Hippocampal formation (tissue), 2 donors: ENCODE results near the gene SSX2IP.

ENCODE experiments used
- DNase-seq, 2 donors: peaks; one replicate each; lab custom pipeline; 2025; lab: John Stamatoyannopoulos, UW

SSX2IP gene

DNA sequence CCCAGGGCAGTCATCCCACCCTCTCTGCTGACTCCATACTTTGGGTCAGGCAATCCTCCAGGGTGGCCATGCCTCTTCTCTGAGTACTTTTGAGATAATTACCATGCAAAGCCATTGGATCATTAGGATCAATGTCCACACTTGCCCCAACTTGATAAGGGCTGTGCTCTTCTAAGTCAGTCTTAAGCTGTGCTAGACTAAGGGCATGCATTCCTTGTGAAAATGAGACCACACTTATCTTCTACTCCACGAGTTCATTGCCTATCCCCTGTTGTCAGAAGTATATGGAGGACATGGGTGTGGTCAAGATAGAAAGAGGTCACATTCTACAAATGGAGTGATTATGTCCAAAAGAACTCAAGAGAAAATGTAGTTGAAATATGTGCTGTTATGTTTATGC lies 18.9 kb upstream of the SSX2IP start:
- DNase-seq: no peak

DNA sequence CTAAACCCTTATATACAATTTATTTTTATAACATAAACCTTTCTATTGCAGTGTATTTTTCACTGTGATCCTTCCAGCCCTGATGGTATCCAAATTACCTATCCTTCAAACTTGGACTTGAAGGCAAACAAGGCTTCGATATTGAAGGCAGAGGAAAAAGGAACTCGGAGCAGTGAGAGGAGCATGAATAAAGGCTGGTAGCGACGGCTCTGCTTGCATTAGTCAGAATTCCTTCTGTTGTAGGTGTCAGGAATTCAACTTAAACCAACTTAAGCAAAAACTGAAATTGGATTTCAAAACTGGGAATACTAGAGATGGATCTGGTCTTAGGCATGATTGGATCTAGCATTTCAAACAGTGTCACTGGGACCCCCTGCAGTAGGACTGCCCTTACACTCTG lies 17.8 kb upstream of the SSX2IP start:
- no peak for DNase-seq

DNA sequence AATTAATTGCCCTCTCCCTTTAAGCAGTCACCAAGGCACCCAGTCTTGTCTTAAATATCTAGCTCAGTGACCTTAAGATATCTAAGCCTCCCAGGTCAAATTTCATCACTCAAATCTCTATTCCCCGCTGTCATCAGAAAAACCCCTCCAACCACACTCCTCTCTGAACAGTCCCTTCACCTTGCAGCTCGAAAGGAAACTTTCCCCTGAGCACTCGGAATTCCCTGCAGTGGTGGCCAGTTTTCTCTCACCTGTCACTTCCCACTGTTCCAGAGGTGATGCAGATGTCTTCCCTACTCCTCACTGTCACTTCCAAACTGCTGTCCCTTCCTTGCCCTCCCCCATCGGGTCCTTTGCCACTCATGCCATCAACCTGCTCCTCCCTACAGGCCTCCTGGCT lies 15.3 kb upstream of the SSX2IP start:
- DNase-seq: no peak

DNA sequence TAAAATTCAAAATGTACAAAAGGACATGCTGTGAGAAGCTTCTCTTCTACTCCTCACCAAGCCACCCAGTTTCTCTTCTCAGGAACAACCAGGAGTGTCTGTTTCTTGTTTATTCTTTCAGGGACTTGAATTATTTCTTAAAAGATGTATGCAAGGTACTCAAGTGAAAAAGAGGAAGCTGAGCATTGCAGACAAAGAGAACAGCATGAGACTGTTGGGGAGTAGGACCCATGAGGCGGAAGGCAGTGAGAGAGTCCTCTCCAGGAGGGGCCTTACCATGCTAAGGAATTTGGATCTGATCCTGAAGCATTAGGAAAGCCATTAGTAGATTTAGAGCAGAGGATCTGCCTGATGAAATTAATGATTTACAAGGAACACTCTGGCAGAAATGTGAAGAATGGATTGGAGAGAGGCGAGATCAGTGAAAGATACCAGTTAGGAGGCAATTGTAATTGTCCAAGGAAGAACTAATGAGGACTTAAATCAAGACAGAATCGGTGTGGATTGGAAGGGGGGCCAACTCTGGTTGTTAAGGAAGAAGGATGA lies 14.7 kb upstream of the SSX2IP start:
- no peak for DNase-seq

DNA sequence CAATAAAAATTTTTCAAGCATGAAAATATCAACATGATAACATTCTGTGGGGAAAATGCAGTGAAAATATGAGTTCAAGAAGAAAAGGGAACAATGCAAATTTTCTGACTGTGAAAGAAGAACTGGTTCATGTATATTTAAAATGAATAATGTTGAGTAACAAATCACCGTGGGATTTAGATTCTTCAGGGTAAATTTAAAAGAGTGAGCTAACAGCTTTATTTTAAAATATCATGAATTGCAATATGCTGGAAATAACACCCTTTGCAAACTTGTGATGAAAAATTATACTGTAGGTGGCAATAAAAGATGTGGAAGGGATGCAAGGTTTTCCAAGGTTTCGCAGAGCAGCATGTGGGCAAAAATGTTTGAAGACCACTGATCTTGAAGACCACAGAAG lies 13.2 kb upstream of the SSX2IP start:
- peak in 1 of 2 donors; percentile 36 for DNase-seq

DNA sequence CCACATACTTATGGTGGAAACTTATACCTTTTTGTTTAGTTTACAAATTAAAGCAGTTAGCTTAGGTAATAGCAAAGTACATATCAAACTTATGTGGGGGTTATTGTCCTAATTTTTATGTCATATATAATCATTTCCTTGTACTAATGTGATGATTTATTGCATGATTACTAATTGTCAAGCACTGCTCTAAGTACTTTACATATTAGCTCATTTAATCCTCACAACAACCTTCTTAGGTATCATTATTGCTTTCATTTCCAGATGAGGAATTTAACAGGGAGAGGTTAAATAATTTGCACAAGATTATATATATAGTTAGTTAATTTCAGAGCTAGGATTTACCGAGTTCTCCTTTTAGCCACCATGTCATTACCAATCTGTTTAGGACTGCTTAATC lies 11.9 kb upstream of the SSX2IP start:
- DNase-seq: no peak

DNA sequence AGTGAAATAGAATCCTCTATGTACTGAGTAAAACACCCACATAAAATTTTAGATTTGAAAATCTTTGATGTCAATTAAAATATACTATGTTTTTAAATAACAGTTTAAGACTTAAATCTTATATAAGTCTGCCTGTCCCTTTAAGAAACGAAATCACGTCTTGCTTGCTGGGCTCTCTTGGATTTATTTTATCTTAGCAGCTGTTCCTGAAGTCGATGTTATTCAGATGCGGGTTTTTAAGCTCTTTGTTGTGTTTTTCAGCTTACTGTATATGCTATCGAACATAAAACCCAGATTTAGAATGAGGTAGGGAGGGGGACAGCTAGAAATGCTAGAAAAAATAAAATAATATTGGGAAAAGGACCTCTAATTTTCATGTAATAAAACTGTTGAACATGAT lies 11.1 kb upstream of the SSX2IP start:
- DNase-seq: no peak

DNA sequence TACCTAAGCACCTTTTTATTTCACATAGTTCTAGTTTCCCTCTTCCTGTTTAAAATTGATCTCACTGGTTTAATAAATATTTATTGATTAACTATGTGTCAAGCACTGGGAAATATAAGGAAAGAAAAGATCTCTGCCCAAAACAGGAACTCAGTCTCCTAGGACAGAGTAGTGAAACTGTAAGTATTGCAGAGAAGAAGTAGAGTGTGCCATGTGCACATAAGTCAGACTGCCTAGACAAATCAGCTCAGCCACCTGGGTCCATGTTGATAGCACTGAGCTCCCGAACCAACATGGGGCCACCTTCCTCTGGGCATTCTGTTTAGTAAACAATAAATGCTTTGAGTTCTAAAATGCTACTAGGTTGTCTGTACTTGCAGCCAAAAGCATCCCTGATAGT lies 9.8 kb upstream of the SSX2IP start:
- no peak for DNase-seq

DNA sequence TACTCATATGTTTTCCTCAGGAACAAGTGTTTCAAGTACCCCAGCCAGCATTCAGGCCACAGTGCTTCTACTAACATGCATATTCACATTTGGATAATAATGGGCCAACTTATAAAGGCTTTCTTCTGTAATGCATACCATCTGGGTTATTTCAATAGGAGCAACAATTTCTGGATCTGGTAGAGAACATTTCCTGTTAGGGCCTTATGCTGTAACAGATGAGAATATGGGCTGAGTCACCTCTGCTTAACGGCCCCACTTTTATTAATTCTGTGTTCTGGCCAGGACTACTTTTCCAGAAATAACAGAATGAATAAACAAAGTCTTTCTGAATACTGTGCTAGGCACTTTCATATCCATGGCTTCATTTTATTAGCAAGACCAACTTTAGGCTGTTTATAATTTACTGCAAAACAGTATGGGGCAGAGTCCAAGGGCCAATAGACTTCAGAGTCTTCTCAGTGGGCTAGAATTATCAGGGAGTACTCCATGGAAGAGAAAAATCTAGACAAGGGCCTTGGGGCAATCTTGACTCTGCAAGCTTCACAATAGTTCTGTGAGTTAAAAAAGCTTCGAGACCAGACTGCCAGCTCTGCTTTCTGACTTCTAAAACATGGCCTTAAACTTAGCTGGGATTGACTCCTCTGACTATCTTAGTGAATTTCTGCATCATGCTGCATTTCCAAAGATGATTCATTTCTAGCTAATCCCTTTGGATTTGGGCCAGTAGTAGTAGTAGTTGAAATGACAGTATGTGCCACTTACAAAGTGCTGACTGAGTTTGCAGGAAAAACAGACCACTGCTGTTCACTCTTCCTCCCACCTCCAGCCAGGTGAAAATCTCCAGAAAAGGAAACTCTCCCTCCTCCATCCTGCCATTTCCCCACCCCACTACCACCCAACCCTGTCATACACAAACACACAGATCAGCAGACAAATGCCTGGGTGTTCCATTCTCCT lies 8.2 kb upstream of the SSX2IP start:
- peak in 1 of 2 donors; percentile 31 for DNase-seq

DNA sequence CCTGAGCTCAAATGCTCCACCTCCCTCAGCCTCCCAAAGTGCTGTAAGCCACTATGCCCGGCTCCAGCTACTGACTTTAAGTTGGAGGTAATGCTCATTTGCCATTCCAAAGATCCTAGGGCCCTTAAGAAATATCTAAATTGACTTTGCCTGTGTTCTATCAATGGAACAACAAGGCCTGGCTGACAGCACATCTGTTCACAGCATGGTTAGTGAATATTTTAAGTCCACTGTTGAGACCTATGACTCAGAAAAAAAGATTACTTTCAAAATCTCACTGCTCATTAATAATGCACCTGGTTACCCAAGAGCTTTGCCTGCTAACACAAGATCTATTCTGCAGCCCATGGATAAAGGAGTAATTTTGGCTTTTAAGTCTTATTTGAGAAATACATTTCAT lies 3.5 kb upstream of the SSX2IP start:
- no peak for DNase-seq

DNA sequence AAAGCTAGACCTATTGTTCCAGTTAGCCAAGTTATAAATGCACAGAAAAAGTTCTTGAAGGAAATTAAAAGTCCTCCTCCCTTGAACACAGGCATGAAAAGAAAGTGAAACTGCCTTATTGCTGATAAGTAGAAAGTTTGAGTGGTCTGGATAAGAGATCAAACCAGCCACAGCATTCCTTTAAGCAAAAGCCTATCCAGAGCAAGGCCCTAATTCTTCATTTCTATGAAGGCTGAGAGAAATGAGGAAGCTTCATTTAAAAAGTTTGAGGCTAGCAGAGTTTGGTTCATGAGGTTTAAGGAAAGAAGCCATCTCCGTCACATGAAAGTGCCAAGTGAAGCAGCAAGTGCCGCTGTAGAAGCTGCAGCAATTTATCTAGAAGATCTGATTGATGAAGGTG lies 2.7 kb upstream of the SSX2IP start:
- DNase-seq: no peak

DNA sequence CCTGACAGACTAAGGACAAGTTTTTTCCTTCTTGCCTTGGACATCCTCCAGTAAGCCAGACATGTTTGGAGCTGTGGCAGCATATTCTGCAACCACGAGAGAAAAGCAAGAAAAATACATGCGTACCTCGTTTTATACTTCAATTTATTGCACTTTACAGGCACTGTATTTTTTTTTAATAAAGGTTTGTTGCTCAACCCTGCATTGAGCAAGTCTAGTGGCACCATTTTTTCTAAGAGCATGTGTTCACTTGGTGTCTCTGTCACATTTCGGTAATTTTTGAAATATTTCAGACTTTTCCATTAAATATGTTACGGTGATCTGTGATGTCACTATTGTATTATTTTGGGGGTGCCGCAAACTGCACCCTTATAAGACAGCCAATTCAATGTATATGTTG lies 2.1 kb upstream of the SSX2IP start:
- DNase-seq: no peak

DNA sequence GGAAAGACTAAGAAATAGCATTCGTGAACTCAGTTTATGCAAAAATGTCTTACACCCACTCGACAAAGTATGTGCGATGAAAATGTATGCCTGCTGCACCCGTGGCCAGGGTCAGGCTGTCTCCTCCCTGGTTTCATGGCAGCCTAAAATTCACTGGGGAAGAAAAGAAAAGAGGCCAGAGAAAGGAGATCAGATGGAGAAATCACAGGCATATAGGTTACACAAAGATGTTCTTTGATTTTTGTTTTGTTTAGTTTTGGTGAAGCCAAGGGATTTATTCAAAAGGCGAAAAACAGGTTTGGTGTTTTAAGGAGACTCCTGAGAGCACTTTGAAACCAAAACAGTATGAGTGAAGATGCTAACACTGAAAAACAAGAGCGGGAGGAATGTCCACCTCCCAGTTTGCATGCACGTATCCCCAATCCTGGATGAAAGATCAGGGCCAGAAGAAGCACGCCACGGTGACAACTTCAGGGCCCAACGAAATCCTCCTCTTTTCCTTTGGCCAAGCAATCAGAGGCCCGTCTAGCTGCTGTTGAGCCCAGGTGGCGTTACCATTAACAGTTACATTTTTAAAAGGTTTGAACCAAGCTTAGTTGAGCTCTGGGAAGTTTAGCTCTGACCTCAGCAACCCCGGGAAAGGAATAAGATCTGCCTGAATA lies 992 bp upstream of the SSX2IP start:
- no peak for DNase-seq

DNA sequence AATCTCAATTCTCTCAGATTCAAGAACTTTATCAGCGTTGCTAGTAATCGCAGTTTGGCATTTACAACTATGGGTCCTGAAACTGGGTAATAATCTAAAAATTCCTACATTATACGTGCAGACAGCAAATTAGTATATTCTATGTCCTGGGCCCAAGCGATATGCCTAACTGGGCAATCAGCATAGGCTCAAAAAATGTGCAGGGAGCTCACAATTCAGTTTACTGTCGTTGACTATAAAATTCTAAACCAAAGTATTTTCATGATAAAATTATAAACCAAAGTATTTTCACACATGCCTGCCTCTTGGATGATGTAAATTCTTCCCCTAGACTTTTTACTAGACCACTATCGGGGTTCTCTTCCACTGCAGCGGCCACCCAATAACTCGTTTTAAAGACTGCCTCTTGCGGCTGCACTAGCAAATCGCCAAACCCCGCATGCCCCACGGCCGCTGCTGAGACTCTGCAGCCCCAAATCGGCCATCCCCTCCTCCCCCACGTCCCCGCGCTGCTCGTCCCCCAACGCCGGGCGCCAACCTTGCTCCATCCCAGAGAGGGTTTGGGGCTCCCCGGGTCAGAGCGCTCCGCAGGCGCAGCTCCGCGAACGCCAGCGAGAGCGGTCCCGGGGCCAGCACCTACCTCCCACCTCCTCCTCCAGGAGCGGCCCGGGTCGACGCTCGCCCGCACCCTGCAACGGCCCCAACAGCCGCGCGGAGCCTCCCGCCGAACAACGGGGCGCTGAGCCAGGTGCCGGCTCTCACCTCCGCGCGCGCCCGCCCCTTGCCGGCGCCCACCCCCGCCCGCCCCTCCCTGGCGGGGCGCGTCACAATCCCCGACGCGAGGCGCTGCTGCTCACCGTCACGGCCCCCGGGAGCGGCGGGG lies 506 bp downstream of the SSX2IP start:
- DNase-seq: peak; percentile 62 to 66

DNA sequence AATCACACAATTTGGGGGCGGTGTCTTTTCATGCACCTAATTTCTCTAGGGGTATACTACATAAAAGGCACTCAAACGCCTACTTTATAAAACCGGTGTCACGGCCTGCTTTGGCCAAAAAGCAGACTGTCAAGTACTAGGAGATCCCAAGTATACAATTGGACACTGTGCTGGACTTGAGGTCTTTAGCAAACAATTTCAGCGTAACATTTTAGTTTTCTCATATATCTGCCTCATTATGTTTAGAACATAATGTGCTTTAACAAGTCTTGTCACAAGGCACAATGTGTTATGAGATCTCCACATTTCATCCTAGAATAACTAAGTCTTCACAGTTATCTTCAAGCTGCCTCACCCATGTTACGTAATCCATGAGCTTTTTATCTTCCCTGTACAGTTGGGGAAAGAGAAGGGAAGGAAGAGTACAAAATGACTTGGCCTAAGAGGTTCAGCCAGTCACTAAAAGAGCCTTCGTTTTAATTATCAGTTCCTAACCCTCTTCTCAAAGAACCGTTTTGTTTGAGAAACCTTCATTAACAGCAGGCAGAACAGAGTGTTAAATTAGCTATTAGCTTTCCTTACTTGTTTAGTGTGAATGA lies 1.7 kb downstream of the SSX2IP start:
- DNase-seq: no peak

DNA sequence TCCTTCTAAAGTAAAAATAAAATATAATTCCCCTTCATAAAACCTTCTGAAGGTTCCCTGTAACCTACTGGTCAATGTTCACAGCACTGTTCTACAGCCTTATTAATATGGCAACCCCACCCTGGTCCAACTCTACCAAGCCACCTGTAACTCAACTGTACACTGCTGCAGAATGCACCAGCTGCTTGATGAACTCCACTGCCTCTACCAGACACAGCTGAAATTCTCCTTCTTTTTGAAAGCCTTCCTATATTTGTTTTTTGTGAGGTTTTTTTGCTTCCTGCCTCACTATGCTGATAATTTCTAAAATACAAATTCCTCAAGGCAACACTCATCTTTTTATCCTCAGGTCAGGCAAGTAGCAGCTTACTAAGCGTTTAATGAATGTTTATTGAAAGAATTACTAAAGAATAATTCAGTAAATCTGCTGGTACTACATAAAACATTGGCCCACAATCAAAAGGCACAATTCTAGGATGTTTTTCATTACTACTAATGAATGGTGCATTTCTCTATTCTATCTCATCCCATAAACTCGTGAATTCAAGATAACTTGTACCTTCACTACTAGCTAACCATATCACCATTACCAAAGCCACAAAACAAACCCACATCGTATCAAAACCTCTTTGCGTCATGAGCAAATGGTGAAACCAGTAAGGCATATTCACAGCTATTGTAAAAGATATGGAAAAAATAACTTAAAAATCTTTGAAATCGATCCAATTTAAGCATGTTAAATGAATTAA lies 2.4 kb downstream of the SSX2IP start:
- DNase-seq: no peak

DNA sequence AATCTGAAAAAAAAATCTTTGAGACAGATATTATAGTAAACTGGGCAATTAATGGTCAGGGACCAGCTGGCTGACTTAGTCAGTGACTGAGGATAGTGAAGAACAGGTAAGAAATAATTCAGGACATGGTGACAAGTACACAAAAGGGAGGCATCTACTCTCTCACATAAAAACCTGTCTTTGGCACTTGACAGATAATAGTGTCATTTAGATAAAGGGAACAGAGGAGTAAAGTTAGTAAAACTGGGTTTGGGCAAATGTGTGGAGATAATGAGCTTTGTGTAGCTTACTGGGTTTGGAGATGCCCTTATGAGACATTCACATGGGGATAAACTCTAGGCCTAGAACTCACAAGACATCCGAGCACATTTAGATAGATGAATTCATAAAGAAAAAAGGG lies 4.0 kb downstream of the SSX2IP start:
- DNase-seq: no peak

DNA sequence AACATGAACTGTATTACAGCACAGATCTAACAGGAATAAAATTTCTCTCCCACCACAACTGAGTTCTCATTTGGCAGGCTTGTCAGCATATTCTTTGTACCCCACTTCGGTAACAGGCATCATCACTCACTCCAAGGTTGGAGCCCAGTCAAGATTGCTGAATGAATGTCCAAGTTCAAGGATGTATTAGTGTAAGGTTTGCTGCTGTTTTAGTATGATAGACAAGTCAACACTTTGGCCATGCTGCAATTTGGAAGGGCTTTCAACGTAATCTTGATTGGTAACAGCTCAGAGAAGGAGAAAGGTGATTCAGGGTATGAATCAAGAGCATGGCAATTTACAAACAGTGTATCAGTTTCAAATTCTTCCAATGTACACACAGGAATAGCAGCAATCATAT lies 6.8 kb downstream of the SSX2IP start:
- no peak for DNase-seq

DNA sequence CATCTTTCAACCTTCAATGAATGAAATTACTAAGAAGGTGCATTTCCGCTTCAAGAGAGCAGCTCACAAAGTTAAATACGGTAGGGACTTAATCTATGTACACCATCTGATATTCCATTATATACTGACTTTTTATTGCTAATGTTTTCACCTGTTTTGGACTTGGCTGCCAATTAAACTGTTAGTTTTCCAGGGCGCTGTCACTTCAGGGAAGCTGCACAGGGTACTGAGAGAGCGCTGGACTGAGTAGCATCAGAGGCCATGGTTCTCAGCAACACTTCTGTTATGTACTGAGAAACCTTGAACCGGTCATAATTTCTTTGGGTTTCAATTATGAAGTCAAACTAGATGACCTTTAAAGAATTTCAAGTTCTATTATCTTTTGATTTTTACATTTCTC lies 8.2 kb downstream of the SSX2IP start:
- no peak for DNase-seq

DNA sequence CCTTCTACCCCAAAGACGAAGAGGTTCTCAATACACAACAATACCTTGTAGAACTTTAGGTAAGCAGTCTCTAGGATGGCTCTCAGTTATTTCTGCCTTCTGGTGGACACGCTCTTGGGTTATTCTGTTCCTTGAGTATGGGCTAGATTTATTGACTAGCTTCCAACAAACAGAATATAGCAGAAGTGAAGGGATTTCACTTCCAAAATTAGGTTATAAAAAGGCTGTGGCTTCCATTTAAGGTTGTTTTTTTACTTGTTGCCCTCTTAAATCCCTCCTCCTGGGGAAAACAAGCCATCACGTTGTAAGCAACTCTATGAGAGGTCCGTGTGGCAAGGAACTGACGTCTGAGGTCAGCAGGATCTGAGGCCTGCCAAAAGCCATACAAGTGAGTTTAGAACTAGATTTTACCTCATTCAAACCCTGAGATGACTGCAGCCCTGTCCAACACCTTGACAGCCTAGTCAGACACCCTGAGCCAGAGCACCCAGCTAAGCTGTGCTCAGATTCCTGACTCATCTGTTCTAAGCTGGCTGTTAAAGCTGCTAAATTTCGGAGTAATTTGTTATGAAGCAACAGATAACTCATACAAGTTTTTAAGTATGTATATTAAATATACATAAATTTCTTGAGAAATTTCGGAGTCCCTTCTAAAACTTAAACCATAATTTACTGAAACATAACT lies 12.7 kb downstream of the SSX2IP start:
- no peak for DNase-seq
